ACC112 (cell line): Measurements from ENCODE around the gene PLET1.

Experiments used
- H2AFZ ChIP-seq: fragments of 200-600 bp; sonication (generic); one replicate; pipeline ENCODE4 v1.6.0; 2017; ENCODE audit warnings: antibody characterized with exemption, low read length; ENCODE audit not compliant: unreplicated experiment
- H3K27ac ChIP-seq: fragments of 200-600 bp; sonication (generic); 2 replicates; pipeline ENCODE4 v1.5.1; 2014; ENCODE audit warnings: low read depth, mild to moderate bottlenecking, antibody characterized with exemption, low read length, moderate library complexity
- H3K27me3 ChIP-seq: fragments of 200-600 bp; sonication (generic); 2 replicates; pipeline ENCODE4 v1.6.1; 2014; ENCODE audit warnings: mild to moderate bottlenecking, antibody characterized with exemption, low read length, moderate library complexity, mixed read lengths; ENCODE audit not compliant: insufficient read depth
- H3K36me3 ChIP-seq: fragments of 200-600 bp; sonication (generic); 2 replicates; pipeline ENCODE4 v1.6.1; 2016; ENCODE audit warnings: mild to moderate bottlenecking, antibody characterized with exemption, low read length, moderate library complexity, mixed read lengths; ENCODE audit not compliant: insufficient read depth
- H3K4me1 ChIP-seq: fragments of 200-600 bp; sonication (generic); one replicate; pipeline ENCODE4 v1.6.1; 2016; ENCODE audit warnings: low read length, mixed read lengths; ENCODE audit not compliant: insufficient read depth, unreplicated experiment, control insufficient read depth
- H3K4me3 ChIP-seq: fragments of 200-600 bp; sonication (generic); 2 replicates; pipeline ENCODE4 v1.5.1; 2014; ENCODE audit warnings: mild to moderate bottlenecking, low read depth, low read length
- H3K79me2 ChIP-seq: fragments of 200-600 bp; sonication (generic); one replicate; pipeline ENCODE4 v1.6.0; 2016; ENCODE audit warnings: low read length; ENCODE audit not compliant: control insufficient read depth, unreplicated experiment, insufficient read depth

PLET1 gene

DNA sequence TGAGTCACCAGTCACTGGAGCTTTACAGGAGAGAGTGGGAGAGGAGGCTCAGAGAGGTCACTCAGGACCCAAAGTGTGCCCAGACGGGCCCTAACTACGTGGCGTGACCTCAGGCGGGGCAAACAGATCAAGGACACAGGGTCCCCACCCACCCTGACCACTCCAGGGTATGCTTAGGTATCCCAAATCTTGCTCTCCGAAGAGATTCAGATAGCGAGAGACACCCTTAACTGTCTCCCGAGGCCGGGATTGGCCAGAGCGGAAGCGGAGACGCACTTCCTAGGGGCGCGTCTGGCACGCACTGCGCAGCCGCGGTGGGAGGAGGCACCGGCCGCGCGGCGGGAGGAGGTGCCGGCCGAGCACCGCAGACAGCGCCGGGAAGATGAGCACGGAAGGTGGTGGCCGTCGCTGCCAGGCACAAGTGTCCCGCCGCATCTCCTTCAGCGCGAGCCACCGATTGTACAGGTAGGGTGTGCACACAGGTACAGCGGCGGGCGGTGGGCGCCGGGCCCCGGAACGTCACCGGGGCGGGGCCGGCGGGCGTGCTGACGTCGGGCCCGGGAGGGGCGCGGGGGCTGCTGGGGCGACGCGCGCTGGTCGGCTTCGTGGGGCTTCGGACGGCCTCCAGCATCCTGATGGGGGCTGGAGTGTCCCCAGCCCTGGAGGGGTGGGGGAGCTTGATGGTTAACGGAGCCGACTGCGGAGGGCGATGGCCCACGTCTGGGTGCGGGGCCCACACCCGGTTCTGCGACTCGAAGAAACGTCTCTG is 34.4 kb downstream of the PLET1 start, which contains the start of gene PTS:
PTS (plus strand) TSS at position 367 of the 769 bp plus-strand sequence; CDS start at position 383, 16 bp downstream.
- peak within 1 kb of the TSS; percentile 86 for H3K4me3 ChIP-seq
- peak within 1 kb of the TSS; percentile 99 for H2AFZ ChIP-seq
- peaks cover 16% of the 10 kb centered on the region for H3K4me1 ChIP-seq
- peaks cover 7% of the 10 kb centered on the region for H3K36me3 ChIP-seq
- H3K27ac ChIP-seq: peak within 1 kb of the TSS; percentile 93
- H3K27me3 ChIP-seq: no peaks in the 10 kb centered on the region
- peaks cover 25% of the 10 kb centered on the region for H3K79me2 ChIP-seq

DNA sequence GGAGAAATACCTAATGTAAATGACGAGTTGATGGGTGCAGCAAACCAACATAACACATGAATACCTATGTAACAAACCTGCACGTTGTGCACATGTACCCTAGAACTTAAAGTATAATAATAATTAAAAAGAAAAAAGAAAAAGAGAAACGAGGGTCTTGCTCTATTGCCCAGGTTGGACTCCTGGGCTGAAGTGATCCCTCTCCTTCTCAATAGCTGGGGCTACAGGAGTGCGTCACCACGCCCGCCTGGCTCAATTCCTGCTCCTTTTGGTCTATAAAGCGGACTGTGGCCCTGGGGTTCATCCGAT is 35.0 kb downstream of the PLET1 start:
- Histone ChIP-seq H2AFZ (peak overlapping the region; percentile 99), H3K27ac (peak overlapping the region; percentile 93), H3K79me2 (peaks cover 25% of the 10 kb centered on the region), H3K4me1 (peaks cover 16% of the 10 kb centered on the region), H3K4me3 (peak overlapping the region; percentile 86), H3K36me3 (peaks cover 7% of the 10 kb centered on the region; the same call in 1 of the 2 replicates), H3K27me3 (no peaks in the 10 kb centered on the region)

DNA sequence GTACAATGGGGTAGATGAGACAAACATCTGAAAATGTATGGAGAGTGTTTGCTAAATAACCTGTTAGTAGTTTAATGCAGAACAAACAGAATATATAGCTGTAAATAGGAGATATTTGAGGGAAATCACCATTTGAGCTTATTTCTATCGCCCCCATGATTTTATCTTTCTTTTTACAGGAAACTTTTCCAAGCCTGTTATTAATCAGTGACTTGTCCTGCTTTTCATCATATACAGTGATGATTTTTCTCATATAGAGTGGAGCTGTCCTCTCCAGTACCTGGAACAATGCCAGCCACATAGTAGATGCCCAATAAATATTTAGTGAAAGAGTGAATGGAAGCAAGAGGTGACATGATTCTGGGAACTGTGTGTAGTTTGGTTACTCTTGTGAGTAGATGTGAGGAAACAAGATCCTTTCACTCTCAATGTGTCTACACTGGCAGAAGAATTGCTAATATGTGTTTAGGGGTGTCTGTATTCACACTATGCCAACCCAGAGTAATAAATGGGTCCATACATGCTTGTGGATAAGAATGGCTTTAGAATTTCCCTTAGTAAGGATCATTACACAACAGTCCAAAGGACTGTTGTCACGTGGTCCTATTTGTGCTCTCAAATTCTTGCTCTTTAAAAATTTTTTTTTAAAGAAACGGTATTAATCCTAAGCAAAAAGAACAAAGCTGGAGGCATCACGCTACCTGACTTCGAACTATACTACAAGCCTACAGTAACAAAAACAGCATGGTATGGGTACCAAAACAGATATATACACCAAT is 36.7 kb downstream of the PLET1 start:
- Histone ChIP-seq H3K36me3 (peaks cover 5% of the 10 kb centered on the region; the same call in 1 of the 2 replicates), H3K27me3 (no peaks in the 10 kb centered on the region), H3K79me2 (peaks cover 23% of the 10 kb centered on the region), H3K4me1 (peaks cover 16% of the 10 kb centered on the region), H2AFZ (peak overlapping the region; percentile 3), H3K27ac (no peak overlapping the region), H3K4me3 (no peak overlapping the region)

DNA sequence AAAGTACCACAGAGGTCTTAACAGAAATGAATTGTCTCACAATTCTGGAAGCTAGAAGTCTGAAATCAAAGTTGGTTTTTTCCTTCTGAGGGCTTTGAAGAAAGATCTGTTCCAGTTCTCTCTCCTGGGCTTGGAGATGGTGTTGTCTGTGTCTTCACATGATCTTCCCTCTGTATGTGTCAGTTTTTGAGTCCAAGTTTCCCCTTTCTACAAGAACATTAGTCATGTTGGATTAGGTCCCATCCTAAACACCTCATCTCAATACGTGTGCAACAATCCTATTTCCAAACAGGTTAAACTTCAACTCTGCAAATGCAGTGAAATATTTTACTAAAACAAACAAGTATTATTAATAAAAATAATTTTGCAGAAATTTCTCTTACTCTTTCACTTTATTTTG is 37.5 kb downstream of the PLET1 start:
- no peaks in the 10 kb centered on the region for H3K27me3 ChIP-seq
- H3K4me1 ChIP-seq: peaks cover 10% of the 10 kb centered on the region
- H3K4me3 ChIP-seq: no peak overlapping the region
- H2AFZ ChIP-seq: no peak overlapping the region
- H3K36me3 ChIP-seq: no peaks in the 10 kb centered on the region
- H3K27ac ChIP-seq: no peak overlapping the region
- peaks cover 19% of the 10 kb centered on the region for H3K79me2 ChIP-seq

DNA sequence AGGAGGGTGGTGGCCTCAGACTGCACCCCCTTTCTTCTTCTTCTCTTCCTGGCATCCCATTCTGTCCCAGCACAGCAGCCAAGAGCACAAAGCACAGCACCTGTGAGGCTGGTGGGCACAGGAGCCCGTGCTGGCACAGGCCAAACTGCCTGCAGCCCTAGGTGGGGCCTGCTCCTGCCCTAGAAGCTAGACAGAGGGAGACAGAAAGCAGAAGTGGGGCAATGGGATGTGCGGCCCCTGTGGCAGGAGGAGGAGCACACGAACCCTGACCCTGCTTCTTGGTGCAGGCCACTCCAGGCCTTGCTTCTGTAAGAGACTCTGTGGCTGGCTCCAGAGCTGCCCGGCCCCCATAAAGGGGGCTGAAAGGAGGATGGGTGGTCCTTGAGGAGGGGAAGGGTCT is 38.4 kb downstream of the PLET1 start:
- H3K27me3 ChIP-seq: no peaks in the 10 kb centered on the region
- no peak overlapping the region for H3K27ac ChIP-seq
- H3K36me3 ChIP-seq: no peaks in the 10 kb centered on the region
- H3K79me2 ChIP-seq: peaks cover 11% of the 10 kb centered on the region
- H3K4me1 ChIP-seq: peaks cover 2% of the 10 kb centered on the region
- no peak overlapping the region for H3K4me3 ChIP-seq
- no peak overlapping the region for H2AFZ ChIP-seq

DNA sequence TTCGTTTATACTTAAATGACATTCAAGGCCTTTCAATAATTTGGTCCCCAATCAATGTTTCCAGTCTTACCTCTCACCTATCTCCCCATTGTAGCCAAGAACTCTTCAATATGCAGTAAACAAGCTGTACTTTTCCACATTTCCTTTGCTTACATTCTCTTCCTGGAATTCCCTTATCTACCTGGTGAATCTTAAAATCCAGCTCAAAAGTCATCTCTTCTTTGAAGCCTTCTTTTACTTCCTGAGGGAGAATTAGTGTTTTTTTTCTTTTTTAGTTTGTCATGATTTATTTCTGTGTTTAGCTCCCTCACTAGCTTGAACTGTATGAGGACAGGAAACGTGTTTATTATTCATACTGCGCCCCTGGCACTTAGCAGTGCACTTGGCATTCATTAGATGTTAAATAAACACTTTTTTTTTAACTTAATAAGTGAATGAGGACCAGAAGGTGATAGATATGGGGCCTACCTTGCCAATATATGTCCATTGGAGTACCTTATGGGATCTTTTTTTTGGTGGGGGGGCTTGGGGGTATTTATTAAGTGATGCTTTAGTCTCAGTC is 39.3 kb downstream of the PLET1 start:
- Histone ChIP-seq H3K4me3 (no peak overlapping the region), H3K4me1 (no peaks in the 10 kb centered on the region), H2AFZ (no peak overlapping the region), H3K36me3 (no peaks in the 10 kb centered on the region), H3K27ac (no peak overlapping the region), H3K27me3 (no peaks in the 10 kb centered on the region), H3K79me2 (peaks cover 1% of the 10 kb centered on the region)

DNA sequence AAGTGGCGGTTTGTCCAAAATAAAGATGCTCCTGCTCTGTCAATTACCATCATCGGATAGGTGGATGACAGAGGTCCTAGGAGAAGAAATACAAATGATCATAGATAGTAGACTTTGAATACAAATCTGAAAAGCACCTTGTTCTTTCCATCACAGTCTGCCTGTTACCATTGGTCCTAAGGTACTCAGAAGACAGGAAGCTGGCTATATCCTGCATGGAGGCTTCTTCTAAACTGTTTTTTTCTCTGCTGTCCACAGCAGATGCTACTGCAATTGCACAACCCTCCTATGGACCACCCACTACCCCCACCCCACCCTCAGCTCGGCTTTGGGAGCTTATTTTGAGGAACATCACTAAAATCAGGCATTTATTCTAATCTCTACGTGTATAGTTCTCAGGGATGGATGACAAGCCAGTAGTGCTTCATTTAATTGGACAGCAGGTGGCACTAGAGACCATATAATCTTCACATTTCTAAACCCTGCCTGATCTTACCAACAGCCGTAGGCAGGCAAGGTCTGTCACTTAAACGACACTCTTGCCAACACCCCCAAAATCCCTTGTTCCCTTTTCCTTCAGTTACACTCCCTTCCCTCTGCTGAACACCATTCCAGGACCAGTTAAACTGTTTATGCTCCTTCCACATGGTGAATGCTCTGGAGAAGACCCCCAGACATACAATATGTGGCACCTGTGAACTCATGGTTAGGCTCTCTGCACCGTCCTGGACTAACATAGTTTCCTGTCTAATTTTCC is 41.0 kb downstream of the PLET1 start:
- no peak overlapping the region for H3K4me3 ChIP-seq
- H3K79me2 ChIP-seq: no peaks in the 10 kb centered on the region
- H3K36me3 ChIP-seq: no peaks in the 10 kb centered on the region
- no peak overlapping the region for H3K27ac ChIP-seq
- no peak overlapping the region for H2AFZ ChIP-seq
- no peaks in the 10 kb centered on the region for H3K4me1 ChIP-seq
- H3K27me3 ChIP-seq: no peaks in the 10 kb centered on the region

DNA sequence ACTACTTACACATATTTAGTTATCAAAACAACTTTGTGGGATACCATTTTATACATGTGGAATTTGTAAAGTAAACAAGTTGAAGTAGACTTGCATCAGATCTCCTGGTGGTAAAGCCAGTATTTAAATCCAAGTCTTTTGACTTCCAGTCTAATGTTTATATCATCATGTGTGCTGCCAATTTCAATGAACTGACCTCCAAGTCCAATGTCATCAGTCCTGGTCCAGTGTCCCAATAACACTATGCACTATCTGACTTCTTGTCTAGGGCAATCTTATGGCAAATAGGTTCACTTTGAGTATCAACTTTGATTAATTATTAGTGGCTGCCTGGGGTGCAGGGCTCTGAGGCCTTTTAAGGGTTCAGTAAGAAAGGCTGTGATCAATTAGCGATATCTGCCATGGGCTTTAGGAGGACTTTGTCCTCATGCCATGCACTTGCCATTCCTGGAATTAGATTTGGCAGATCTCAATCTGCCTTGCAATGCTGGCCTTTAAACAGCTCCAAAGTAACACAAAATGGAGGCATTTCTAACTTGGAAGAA is 44.0 kb downstream of the PLET1 start:
- Histone ChIP-seq H3K27me3 (no peaks in the 10 kb centered on the region), H3K4me3 (no peak overlapping the region), H3K36me3 (no peaks in the 10 kb centered on the region), H3K4me1 (peaks cover 9% of the 10 kb centered on the region), H2AFZ (no peak overlapping the region), H3K79me2 (no peaks in the 10 kb centered on the region), H3K27ac (no peak overlapping the region)

DNA sequence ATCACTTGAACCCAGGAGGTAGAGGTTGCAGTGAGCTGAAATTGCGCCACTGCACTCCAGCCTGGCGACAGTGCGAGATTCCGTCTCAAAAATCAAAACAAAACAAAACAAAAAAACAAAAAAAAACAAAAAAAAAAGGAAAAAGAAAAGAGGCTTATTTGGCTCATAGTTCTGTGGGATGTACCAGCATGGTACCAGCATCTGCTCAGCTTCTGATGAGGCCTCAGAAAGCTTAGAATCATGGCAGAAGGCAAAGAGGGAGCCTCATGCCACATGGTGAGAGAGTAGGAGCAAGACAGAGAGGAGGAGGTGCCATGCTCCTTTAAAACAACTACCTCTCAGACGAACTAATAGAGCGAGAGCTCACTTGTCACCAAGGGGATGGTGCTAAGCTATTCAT is 45.0 kb downstream of the PLET1 start:
- no peak overlapping the region for H3K27ac ChIP-seq
- no peaks in the 10 kb centered on the region for H3K27me3 ChIP-seq
- no peak overlapping the region for H2AFZ ChIP-seq
- no peaks in the 10 kb centered on the region for H3K79me2 ChIP-seq
- no peaks in the 10 kb centered on the region for H3K36me3 ChIP-seq
- peaks cover 9% of the 10 kb centered on the region for H3K4me1 ChIP-seq
- no peak overlapping the region for H3K4me3 ChIP-seq

DNA sequence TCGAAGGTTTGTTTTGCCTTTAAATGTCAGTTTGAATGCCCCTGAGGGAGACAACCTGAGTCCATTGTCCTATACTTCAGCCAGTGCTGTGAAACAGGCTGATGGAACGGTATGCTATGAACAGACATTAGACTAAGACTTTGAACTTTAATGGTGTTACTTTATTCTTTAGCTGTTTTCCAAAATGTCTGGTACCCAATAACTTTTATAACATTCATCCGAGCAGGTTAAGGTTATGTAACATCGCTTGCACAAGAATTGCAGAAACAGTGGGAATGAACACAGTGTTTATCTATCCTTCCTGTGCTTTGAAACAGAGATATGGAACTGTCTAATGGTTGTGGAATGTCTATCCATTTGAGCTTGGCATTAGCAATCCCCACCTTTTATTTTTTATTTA is 46.9 kb downstream of the PLET1 start:
- H3K27me3 ChIP-seq: no peaks in the 10 kb centered on the region
- H2AFZ ChIP-seq: no peak overlapping the region
- no peak overlapping the region for H3K27ac ChIP-seq
- no peak overlapping the region for H3K4me3 ChIP-seq
- no peaks in the 10 kb centered on the region for H3K79me2 ChIP-seq
- peaks cover 9% of the 10 kb centered on the region for H3K4me1 ChIP-seq
- no peaks in the 10 kb centered on the region for H3K36me3 ChIP-seq
